Measurements from ENCODE around the gene HRH3.

HRH3 gene

DNA sequence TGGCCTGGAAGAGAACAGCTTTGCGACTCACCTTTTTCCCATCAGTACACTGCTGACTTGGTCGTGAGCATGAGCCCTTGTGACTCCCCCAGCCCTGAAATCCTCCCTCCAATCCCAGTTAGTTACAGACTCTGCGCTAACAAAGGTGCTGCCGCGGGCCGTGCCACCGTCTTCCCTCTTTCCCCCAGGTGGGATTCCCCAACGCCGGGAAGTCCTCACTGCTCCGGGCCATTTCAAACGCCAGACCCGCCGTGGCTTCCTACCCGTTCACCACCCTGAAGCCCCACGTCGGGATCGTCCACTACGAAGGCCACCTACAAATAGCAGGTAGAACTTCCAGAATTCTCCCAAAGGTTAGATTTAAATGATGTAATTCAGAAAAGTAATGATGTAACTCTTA lies 21.1 kb downstream of the HRH3 start:
- TF ChIP-seq, protein P1, sequence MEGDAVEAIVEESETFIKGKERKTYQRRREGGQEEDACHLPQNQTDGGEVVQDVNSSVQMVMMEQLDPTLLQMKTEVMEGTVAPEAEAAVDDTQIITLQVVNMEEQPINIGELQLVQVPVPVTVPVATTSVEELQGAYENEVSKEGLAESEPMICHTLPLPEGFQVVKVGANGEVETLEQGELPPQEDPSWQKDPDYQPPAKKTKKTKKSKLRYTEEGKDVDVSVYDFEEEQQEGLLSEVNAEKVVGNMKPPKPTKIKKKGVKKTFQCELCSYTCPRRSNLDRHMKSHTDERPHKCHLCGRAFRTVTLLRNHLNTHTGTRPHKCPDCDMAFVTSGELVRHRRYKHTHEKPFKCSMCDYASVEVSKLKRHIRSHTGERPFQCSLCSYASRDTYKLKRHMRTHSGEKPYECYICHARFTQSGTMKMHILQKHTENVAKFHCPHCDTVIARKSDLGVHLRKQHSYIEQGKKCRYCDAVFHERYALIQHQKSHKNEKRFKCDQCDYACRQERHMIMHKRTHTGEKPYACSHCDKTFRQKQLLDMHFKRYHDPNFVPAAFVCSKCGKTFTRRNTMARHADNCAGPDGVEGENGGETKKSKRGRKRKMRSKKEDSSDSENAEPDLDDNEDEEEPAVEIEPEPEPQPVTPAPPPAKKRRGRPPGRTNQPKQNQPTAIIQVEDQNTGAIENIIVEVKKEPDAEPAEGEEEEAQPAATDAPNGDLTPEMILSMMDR (IDR thresholded peaks at IDR 0.05) = no peak

DNA sequence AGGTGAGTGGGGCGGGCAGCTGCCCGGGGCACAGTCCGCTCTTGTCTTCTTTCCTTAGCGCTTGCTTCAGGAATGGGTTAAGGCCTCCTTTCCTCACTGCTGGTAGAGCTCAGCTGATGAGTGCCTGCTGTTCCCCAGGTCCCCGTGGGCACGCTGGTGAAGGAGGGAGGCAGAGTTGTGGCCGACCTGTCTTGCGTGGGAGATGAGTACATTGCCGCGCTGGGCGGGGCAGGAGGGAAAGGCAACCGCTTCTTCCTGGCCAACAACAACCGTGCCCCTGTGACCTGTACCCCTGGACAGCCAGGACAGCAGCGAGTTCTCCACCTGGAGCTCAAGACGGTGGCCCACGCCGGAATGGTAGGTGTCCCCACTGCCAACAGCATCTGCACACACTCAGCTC lies 21.6 kb downstream of the HRH3 start:
- TF ChIP-seq, protein P1 (IDR thresholded peaks at IDR 0.05) = no peak

DNA sequence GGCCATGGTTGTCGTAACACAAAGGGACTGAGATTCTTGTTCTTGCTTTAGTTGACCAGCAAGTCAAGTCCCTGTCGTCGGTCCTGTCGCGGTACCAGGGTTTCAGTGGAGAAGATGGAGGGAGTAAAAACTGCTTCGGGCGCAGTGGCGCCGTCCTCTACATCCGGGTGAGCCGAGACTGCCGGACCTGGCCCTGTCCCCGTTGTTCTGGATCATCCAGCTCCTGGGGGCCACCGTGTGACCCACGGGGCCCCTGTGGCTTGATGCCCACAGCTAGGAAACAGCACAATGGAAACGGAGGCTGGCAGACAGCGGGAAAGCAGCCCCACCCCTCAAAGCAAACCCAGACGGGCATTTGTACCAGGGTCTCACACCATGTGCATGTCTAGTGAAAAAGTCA lies 22.3 kb downstream of the HRH3 start:
- TF ChIP-seq, protein P1 (IDR thresholded peaks at IDR 0.05) = no peak

DNA sequence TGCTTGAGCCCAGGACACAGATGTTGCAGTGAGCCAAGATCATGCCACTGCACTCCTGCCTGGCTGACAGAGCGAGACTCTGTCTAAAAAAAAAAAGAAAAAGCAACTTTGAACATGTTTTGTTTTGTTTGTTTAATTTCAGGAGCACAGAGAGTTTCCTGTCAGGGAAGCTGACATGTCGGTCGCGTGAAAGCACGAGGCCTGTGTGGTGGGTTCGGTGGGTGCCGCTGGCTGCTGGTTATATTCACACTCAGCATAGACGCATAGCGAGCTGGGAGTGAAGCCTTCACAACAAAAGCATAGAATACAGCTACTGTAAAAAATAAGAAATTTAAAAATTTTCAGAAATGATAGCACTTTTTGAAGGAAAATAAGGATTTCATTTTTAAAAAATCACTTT lies 22.8 kb downstream of the HRH3 start:
- TF ChIP-seq, protein P1 (IDR thresholded peaks at IDR 0.05) = no peak

DNA sequence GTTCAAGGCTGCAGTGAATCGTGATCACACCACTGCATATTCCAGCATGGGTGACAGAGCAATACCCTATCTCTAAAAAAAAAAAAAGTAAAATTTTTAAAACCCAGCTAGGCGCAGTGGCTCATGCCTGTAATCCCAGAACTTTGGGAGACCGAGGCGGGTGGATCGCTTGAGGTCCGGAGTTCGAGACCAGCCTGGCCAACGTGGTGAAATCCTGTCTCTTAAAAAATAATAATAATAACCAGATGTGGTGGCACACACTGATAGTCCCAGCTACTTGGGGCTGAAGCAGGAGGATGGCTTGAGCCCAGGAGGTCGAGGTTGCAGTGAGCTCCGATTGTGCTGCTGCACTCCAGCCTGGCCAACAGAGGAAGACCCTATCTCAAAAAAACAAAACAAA lies 23.8 kb downstream of the HRH3 start:
- TF ChIP-seq, protein P1 (IDR thresholded peaks at IDR 0.05) = no peak

DNA sequence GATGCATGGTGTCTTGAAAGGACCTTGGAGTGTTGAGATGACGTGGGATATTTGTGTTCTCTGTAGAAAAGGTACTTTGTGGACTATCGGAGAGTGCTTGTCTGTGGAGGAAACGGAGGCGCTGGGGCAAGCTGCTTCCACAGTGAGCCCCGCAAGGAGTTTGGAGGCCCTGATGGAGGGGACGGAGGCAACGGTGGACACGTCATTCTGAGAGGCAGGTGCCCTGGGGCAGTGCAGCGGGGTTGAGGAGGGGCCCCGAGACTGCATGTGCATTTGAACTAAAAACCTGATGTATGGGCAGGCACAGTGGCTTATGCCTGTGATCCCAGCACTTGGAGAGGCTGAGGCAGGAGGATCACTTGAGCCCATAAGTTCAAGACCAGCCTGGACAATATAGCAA lies 24.3 kb downstream of the HRH3 start:
- TF ChIP-seq, protein P1 (IDR thresholded peaks at IDR 0.05) = no peak

DNA sequence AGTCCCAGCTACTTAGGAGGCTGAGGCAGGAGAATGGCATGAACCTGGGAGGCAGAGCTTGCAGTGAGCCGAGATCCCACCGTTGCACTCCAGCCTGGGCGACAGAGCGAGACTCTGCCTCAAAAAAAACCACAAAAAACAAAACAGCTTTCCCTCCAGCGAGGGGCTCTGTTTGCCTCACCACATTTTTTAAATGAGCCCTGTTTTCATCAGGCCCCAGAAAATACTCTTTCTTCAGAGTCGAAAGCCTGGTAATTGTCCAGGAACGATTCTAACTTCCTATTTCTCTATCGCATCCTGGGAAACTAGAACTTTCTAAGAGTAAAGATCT lies 25.0 kb downstream of the HRH3 start:
- TF ChIP-seq, protein P1 (IDR thresholded peaks at IDR 0.05) = no peak

All from LNCAP (cell line).